Fibroblast of pulmonary artery (primary cell): ENCODE measurements around the gene DLG1.

Source experiments
- DNase-seq: peaks from one replicate; pipeline ENCODE4 v3.0.0-alpha.2; 2010; ENCODE audit warnings: low read depth
- H3K4me3 ChIP-seq: replicated peaks from 2 replicates; pipeline ENCODE4 v1.5.1; 2011; ENCODE audit warnings: low read depth, mild to moderate bottlenecking, control low read depth, low read length, moderate library complexity
- TF ChIP-seq, protein P1 (sequence below): IDR thresholded peaks from 2 replicates; pipeline ENCODE4 v1.5.1; 2011; ENCODE audit warnings: mild to moderate bottlenecking, control low read depth, low read length, inconsistent platforms; ENCODE audit errors: missing control alignments

DLG1 gene

DNA sequence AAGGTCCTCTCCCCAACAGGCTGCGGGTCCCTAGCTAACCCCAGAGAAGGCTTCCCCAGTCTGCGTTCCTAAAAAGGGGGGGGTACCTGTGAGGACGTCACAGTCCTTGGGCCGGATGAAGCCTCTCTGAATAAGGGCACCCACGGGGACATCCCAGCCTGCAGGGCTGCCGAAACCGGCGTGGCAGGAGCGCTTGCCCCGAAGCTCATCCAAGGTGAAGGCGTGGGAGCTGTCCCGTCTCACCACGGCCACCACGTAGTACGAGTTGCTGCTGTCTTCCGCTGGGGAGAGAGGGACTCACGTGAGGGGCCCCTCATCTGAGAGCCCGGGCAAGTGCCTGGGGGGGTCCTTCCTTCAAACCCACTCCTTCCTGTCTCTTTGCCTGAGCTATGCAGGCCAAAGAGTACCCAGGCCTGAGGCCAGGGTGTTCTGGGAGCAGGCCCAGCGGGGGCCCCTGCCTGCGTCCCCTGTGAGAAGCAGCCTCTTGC, 288.8 kb downstream of the DLG1 start:
- DNase-seq, result no peak
- H3K4me3 ChIP-seq, result no peak overlapping the region
- TF ChIP-seq, protein P1, sequence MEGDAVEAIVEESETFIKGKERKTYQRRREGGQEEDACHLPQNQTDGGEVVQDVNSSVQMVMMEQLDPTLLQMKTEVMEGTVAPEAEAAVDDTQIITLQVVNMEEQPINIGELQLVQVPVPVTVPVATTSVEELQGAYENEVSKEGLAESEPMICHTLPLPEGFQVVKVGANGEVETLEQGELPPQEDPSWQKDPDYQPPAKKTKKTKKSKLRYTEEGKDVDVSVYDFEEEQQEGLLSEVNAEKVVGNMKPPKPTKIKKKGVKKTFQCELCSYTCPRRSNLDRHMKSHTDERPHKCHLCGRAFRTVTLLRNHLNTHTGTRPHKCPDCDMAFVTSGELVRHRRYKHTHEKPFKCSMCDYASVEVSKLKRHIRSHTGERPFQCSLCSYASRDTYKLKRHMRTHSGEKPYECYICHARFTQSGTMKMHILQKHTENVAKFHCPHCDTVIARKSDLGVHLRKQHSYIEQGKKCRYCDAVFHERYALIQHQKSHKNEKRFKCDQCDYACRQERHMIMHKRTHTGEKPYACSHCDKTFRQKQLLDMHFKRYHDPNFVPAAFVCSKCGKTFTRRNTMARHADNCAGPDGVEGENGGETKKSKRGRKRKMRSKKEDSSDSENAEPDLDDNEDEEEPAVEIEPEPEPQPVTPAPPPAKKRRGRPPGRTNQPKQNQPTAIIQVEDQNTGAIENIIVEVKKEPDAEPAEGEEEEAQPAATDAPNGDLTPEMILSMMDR, result no peak

DNA sequence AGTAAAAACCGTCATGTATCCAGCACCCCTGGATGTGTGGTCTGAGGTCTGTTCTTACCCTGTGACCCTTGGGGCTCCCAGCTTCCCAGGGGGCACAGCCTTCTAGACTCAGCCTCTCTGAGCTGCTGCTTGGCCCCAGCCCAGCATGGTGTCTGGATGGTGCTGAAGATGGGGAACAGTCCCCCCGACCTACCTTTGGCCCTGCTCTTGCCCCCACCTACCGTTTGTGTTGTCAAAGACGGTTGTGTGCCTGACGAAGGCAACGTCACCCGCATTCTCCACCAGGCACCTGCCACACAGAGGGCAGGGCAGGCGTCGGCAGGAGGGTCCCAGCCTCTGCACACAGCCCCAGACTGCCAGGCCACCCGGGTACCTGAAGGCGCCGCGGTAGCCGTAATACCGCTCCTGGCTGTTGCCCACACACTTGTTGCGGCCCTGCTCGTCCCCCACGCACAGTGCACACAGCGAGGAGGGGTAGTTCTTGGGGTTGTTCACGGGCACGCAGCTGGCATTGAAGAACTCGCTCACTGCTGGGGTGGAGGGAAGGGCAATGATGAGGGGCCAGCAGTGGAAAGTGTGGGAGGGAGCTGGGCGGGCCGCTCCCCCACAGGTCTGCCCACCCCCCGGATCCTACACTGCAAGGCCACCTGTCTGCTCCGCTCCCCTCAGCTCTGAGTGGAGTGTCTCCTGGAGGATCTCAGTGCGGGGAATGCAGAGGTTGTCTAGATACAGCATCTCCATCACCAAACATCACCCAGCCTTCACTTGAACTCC, 289.8 kb downstream of the DLG1 start:
- TF ChIP-seq, protein P1, result no peak
- DNase-seq, result no peak
- H3K4me3 ChIP-seq, result no peak overlapping the region

DNA sequence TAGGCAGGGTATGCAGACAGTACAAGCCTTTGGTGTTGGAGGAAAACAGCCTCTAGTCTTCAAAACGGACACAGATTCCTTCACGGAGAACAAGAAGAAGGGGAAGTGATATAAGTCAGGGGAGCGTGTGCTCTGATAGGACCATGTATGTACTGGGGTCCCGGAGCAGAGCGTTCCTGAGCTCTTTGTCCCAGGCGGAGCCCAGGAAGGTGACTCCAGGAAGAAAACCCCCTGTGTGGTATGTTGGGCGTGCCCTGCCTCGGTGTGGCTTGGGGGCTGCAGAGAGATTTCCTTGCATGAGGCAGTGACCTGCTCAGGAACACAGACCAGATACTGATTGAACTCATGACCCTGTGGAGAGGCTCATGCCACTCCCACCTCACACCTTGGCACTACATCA, 290.5 kb downstream of the DLG1 start:
- no peak for DNase-seq
- TF ChIP-seq, protein P1, result no peak
- H3K4me3 ChIP-seq, result no peak overlapping the region

DNA sequence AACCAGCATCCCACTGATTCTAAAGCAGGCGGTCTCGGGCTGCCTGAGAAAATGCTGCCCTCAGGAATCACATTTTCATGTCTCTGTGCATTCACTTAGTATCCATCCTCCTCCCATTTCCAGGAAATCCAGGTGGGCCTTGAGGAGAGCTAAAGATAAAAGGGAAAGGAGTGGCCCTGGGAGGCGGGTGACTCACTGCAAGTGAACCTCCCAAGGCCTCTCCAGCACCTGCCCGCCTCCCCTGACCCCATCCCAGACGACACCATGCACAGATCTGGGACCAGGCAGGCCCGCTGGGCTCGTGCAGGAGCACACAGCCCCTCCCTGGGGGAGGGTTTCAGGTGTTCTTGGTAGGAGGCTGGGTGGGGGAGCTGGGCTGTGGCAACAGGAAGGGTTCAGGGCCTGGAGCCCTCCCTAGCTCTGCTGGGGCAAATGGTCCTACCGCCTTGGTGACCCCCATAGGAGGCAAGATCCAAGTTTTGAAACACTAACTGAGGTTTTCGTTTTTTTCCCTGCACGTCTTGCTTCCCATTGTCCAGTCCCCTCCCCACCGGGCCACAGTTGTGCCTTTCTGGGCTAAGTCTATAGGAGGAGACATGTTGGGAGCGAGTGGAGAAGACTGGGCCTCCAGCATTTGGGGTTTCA, 291.0 kb downstream of the DLG1 start:
- TF ChIP-seq, protein P1, result no peak
- no peak for DNase-seq

DNA sequence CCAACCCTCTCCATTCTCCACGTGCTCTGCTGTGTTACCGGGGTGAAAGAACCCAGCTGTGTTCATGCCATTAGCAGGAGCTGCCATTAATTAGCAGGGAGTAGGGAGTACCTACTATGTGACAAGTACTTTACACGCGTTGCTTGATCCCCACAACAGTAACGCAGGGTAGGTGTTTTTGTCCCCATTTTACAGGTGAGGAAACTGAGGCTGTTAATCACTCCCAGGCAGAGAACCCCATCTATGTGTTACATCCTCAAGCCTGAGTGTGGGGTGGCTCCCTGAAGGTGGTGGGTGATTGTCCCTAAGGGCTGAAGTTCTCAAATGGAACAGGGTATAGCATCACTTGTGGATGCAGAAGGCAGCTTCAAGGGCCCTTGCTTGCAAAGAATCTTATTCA, 291.6 kb downstream of the DLG1 start:
- no peak overlapping the region for H3K4me3 ChIP-seq
- TF ChIP-seq, protein P1, result no peak
- no peak for DNase-seq

More for the DNA sequence above, 291.0 kb downstream of the DLG1 start:
- H3K4me3 ChIP-seq, result no peak overlapping the region

DNA sequence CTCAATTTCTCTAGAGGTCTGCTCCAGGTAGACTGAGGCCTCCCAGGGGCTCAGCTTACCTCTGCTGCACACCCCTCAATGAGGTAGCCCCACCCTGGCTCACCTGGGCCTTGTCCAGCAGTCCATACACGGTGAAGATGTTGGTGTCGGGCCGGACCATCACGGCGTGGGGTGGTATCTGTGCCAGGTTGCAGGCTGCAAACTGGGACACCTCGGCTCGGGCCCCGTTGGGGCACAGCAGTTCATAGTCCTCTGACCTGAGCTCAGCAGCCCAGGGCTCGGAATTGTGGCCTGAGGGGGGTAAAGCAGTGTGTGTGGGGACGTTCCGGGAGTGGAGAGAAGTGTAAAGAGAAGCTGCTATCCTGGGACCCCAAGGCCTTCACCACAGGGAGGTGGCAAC, 292.0 kb downstream of the DLG1 start:
- no peak for DNase-seq
- no peak overlapping the region for H3K4me3 ChIP-seq
- TF ChIP-seq, protein P1, result no peak
